CD14-positive monocyte (primary cell): ENCODE data around the gene ZNF648. TPM values are rescaled to one million over a fixed set of nuclear protein-coding genes. Genes with fewer than 3 reads are reported as not detected.
"Not testable (repeated sequence)": the region's sequence is repeated elsewhere in the genome, so short reads cannot be mapped to it uniquely, and the experiment has no call there.

Experiments
- DNase-seq, 3 donors: peaks; one replicate each; pipeline ENCODE4 v3.0.0-alpha.2; 2011 to 2022
- H2AFZ ChIP-seq: 2 replicates; pipeline ENCODE4 v1.6.0; 2012; ENCODE audit warnings: mild to moderate bottlenecking, low read depth, low read length, inconsistent platforms; ENCODE audit not compliant: insufficient read depth, poor library complexity, severe bottlenecking
- H3K27ac ChIP-seq, 2 donors: 1 replicate in 1 of 2; 2 replicates in 1 of 2; pipeline ENCODE4 v1.5.1; 2012 to 2013; ENCODE audit warnings: low read length in 2 of 2, control low read depth in 1 of 2, inconsistent platforms in 1 of 2, low read depth in 1 of 2, mild to moderate bottlenecking in 1 of 2
- H3K27me3 ChIP-seq, 2 donors: one replicate each; pipeline versions ENCODE4 v1.6.0 to v1.6.1; 2011 to 2013; ENCODE audit warnings: low read length in 2 of 2; ENCODE audit not compliant: control insufficient read depth in 2 of 2, insufficient read depth in 2 of 2
- H3K36me3 ChIP-seq, 2 donors: replicated peaks in 1 of 2; 1 replicate in 1 of 2; 2 replicates in 1 of 2; pipeline versions ENCODE4 v1.5.1 to v1.6.1; 2012 to 2013; ENCODE audit warnings: low read length in 2 of 2, control low read depth in 1 of 2, inconsistent platforms in 1 of 2, mild to moderate bottlenecking in 1 of 2; ENCODE audit not compliant: insufficient read depth in 2 of 2, control insufficient read depth in 1 of 2
- H3K4me1 ChIP-seq, 2 donors: 1 replicate in 1 of 2; 2 replicates in 1 of 2; pipeline versions ENCODE4 v1.5.1 to v1.6.1; 2012 to 2013; ENCODE audit warnings: low read length in 2 of 2, control low read depth in 1 of 2, inconsistent platforms in 1 of 2, mild to moderate bottlenecking in 1 of 2, moderate library complexity in 1 of 2; ENCODE audit not compliant: insufficient read depth in 2 of 2, control insufficient read depth in 1 of 2
- H3K4me2 ChIP-seq: replicated peaks from 2 replicates; pipeline ENCODE3; 2012; ENCODE audit warnings: low read length, moderate library complexity, mild to moderate bottlenecking; ENCODE audit not compliant: poor library complexity, severe bottlenecking; ENCODE audit errors: extremely low read depth
- H3K4me3 ChIP-seq, 3 experiments: fragments of 200-600 bp in 1 of 3; sonication (generic) in 1 of 3; replicated peaks in 1 of 3; 1 replicate in 2 of 3; 2 replicates in 1 of 3; pipeline ENCODE4 v1.5.1; 2011 to 2013; ENCODE audit warnings: low read length in 3 of 3, mild to moderate bottlenecking in 3 of 3, control low read depth in 2 of 3, low read depth in 2 of 3, inconsistent platforms in 1 of 3, moderate library complexity in 1 of 3
- H3K79me2 ChIP-seq: 2 replicates; pipeline ENCODE4 v1.6.0; 2012; ENCODE audit warnings: mild to moderate bottlenecking, control low read depth, inconsistent platforms, low read length, moderate library complexity; ENCODE audit not compliant: insufficient read depth
- H3K9ac ChIP-seq: 2 replicates; pipeline ENCODE4 v1.6.0; 2017; ENCODE audit warnings: low read length, mild to moderate bottlenecking; ENCODE audit not compliant: insufficient read depth, poor library complexity, severe bottlenecking
- H3K9me3 ChIP-seq, 2 donors: replicated peaks in 1 of 2; 1 replicate in 1 of 2; 2 replicates in 1 of 2; pipeline versions ENCODE4 v1.5.1 to v1.6.1; 2012 to 2013; ENCODE audit warnings: low read length in 2 of 2, control low read depth in 1 of 2; ENCODE audit not compliant: control insufficient read depth in 1 of 2, insufficient read depth in 1 of 2
- H4K20me1 ChIP-seq: 2 replicates; pipeline ENCODE4 v1.6.0; 2012; ENCODE audit warnings: mild to moderate bottlenecking, low read length, control low read depth, moderate library complexity; ENCODE audit not compliant: insufficient read depth
- H3K27ac Mint-ChIP-seq, 7 donors: one replicate each; pipeline ENCODE4 v1.8.0; 2020; ENCODE audit warnings: mild to moderate bottlenecking in 7 of 7, mixed read lengths in 7 of 7, moderate library complexity in 6 of 7, inconsistent platforms in 2 of 7
- H3K27me3 Mint-ChIP-seq, 3 donors: one replicate each; pipeline ENCODE4 v1.8.0; 2021 to 2022; ENCODE audit warnings: low read depth in 3 of 3, mild to moderate bottlenecking in 3 of 3, mixed read lengths in 3 of 3, moderate library complexity in 3 of 3, inconsistent platforms in 1 of 3
- H3K36me3 Mint-ChIP-seq, 2 donors: one replicate each; pipeline ENCODE4 v1.8.0; 2020; ENCODE audit warnings: mixed read lengths in 2 of 2, inconsistent platforms in 1 of 2, mild to moderate bottlenecking in 1 of 2
- H3K4me1 Mint-ChIP-seq: one replicate; pipeline ENCODE4 v1.8.0; 2020; ENCODE audit warnings: mild to moderate bottlenecking, mixed read lengths
- H3K4me3 Mint-ChIP-seq, 2 donors: one replicate each; pipeline ENCODE4 v1.8.0; 2020; ENCODE audit warnings: mild to moderate bottlenecking in 2 of 2, mixed read lengths in 2 of 2, moderate library complexity in 1 of 2
- H3K9me3 Mint-ChIP-seq, 7 donors: one replicate each; pipeline ENCODE4 v1.8.0; 2020 to 2022; ENCODE audit warnings: mixed read lengths in 7 of 7, mild to moderate bottlenecking in 6 of 7, moderate library complexity in 6 of 7, inconsistent platforms in 2 of 7
- WGBS: methylation state at CpG from one replicate; pipeline ENCODE4 v1.1.5; 2013; ENCODE audit warnings: missing lambda C conversion rate; ENCODE audit not compliant: insufficient coverage; 5-methylcytosine and 5-hydroxymethylcytosine counted together
- intact Hi-C, 2 donors: fragments of 100-400 bp; cut with micrococcal nuclease; formaldehyde crosslinking; loops; one replicate each; pipeline versions ENCODE4 v1.15.0 to v1.15.1; 2023
- polyA plus RNA-seq, 3 donors: library from polyadenylated mRNA; depleted of rRNA in 1 of 3; unstranded in 2 of 3; stranded (reverse) in 1 of 3; fragments of 300-500 nt in 2 of 3; fragments of >200 nt in 1 of 3; fragmentation: Illumina TruSeq in 2 of 3; gene quantifications; 1 replicate in 2 of 3; 2 replicates in 1 of 3; pipeline ENCODE4 v1.2.3, GENCODE V29; 2012 to 2021
- TF ChIP-seq, protein P1 (sequence below): fragments of 200-600 bp; IDR thresholded peaks from one replicate; pipeline ENCODE4 v1.8.0; 2022; ENCODE audit warnings: antibody characterized with exemption, mild to moderate bottlenecking

Gene ZNF648
- polyA plus RNA-seq, 3 donors: not detected

- H3K27me3 ChIP-seq: no peaks in the 10 kb centered on the region
- TF ChIP-seq, protein P1, sequence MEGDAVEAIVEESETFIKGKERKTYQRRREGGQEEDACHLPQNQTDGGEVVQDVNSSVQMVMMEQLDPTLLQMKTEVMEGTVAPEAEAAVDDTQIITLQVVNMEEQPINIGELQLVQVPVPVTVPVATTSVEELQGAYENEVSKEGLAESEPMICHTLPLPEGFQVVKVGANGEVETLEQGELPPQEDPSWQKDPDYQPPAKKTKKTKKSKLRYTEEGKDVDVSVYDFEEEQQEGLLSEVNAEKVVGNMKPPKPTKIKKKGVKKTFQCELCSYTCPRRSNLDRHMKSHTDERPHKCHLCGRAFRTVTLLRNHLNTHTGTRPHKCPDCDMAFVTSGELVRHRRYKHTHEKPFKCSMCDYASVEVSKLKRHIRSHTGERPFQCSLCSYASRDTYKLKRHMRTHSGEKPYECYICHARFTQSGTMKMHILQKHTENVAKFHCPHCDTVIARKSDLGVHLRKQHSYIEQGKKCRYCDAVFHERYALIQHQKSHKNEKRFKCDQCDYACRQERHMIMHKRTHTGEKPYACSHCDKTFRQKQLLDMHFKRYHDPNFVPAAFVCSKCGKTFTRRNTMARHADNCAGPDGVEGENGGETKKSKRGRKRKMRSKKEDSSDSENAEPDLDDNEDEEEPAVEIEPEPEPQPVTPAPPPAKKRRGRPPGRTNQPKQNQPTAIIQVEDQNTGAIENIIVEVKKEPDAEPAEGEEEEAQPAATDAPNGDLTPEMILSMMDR: no peak
- H2AFZ ChIP-seq: peak overlapping the region; percentile 92
- no peaks in the 10 kb centered on the region for H3K9me3 ChIP-seq
- WGBS: 0% methylated on average over 1 of the region's 2 CpGs
- no peak for DNase-seq
- peak overlapping the region; percentile 50 to 80 for H3K27ac ChIP-seq
- H3K79me2 ChIP-seq: no peaks in the 10 kb centered on the region
- no peaks in the 10 kb centered on the region for H4K20me1 ChIP-seq
- peak overlapping the region; percentile 88 for H3K4me2 ChIP-seq
- no peaks in the 10 kb centered on the region for H3K36me3 ChIP-seq
- peak overlapping the region; percentile 73 for H3K9ac ChIP-seq
- peak overlapping the region; percentile 74 to 89 (median 81) for H3K4me3 ChIP-seq
- H3K36me3 Mint-ChIP-seq: no peaks in the 10 kb centered on the region
- intact Hi-C loops: no loop called here
- peaks cover 1 to 7% (median 7%) of the 10 kb centered on the region in 3 donors for H3K27me3 Mint-ChIP-seq
- peaks cover 12 to 14% of the 10 kb centered on the region in 2 donors for H3K4me1 ChIP-seq
- peaks cover 11% of the 10 kb centered on the region for H3K4me1 Mint-ChIP-seq
- H3K27ac Mint-ChIP-seq: peak overlapping the region; percentile 88 to 96 (median 92)
- no peaks in the 10 kb centered on the region for H3K9me3 Mint-ChIP-seq
- H3K4me3 Mint-ChIP-seq: peak overlapping the region; percentile 90 to 100
Observed at GRCh38 chr1:182029002-182029378, 32.5 kb downstream of the ZNF648 start.

DNA sequence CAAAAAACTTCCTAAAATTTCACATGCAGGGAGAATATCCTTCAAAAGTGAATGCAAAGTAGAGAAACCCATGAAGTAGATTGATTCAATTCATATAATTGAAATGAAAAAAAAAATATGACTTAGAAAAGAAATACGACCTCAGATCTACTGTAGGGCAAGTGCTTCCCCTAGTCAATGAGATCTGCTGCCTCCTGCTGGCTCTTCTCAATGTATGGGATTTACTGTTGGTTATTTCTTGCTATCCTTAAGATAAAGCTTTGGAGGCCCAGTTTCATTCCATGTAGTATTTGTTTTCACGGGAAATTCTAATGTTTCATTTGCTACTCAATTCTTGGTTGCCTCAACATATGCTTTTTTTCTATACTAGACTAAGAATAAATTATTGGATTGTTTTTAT lies 46.2 kb downstream of the ZNF648 start:
- TF ChIP-seq, protein P1: peak; percentile 9
- Histone ChIP-seq H3K9ac (no peak overlapping the region), H3K4me2 (no peak overlapping the region), H3K79me2 (no peaks in the 10 kb centered on the region), H3K27me3 (peaks cover 0 to 2% of the 10 kb centered on the region in 2 donors), H3K36me3 (no peaks in the 10 kb centered on the region), H2AFZ (no peak overlapping the region), H3K27ac (no peak overlapping the region), H4K20me1 (no peaks in the 10 kb centered on the region), H3K9me3 (no peaks in the 10 kb centered on the region), H3K4me1 (no peaks in the 10 kb centered on the region), H3K4me3 (no peak overlapping the region)
- no peak for DNase-seq
- no peaks in the 10 kb centered on the region for H3K4me1 Mint-ChIP-seq
- no peaks in the 10 kb centered on the region for H3K36me3 Mint-ChIP-seq
- intact Hi-C loops: no loop called here
- H3K9me3 Mint-ChIP-seq: peaks cover 5 to 21% (median 10%) of the 10 kb centered on the region in 7 donors
- peaks cover 2 to 5% (median 3%) of the 10 kb centered on the region in 3 donors for H3K27me3 Mint-ChIP-seq
- WGBS: 100% methylated on average over 1 of the region's 2 CpGs
- no peak overlapping the region for H3K27ac Mint-ChIP-seq
- no peak overlapping the region for H3K4me3 Mint-ChIP-seq

DNA sequence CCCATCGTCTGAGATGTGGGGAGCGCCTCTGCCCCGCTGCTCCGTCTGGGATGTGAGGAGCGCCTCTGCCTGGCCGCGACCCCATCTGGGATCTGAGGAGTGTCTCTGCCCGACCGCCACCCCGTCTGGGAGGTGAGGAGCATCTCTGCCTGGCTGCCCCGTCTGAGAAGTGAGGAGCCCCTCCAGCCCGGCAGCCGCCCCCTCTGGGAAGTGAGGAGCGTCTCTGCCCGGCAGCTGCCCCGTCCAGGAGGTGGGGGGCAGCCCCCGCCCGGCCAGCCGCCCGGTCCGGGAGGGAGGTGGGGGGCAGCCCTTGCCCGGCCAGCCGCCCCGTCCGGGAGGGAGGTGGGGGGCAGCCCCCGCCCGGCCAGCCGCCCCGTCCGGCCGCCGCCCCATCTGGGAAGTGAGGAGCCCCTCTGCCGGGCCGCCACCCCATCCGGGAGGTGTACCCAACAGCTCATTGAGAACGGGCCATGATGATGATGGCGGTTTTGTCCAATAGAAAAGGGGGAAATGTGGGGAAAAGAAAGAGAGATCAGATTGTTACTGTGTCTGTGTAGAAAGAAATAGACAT lies 50.6 kb downstream of the ZNF648 start:
- H3K36me3 ChIP-seq, H3K9ac ChIP-seq, H3K79me2 ChIP-seq, H3K4me2 ChIP-seq, H3K9me3 ChIP-seq, H4K20me1 ChIP-seq, H2AFZ ChIP-seq, intact Hi-C loops, H3K27me3 ChIP-seq, H3K27ac ChIP-seq, DNase-seq, H3K4me1 ChIP-seq, H3K4me3 Mint-ChIP-seq, H3K27ac Mint-ChIP-seq, H3K4me1 Mint-ChIP-seq, H3K27me3 Mint-ChIP-seq, H3K4me3 ChIP-seq, H3K36me3 Mint-ChIP-seq: not testable (repeated sequence)
- 92% methylated on average over 17 of the region's 37 CpGs for WGBS
- H3K9me3 Mint-ChIP-seq: peaks cover 8 to 25% (median 15%) of the 10 kb centered on the region in 7 donors
